Activated T-cell treated with anti-CD3 and anti-CD28 coated beads, Interleukin-2, amount 50 U/mL, for 1 hour (primary cell): ENCODE data around the gene RPH3AL.

ENCODE experiments used
- DNase-seq: peaks from one replicate; pipeline ENCODE4 v3.0.0-alpha.2; 2020

The RPH3AL gene

DNA sequence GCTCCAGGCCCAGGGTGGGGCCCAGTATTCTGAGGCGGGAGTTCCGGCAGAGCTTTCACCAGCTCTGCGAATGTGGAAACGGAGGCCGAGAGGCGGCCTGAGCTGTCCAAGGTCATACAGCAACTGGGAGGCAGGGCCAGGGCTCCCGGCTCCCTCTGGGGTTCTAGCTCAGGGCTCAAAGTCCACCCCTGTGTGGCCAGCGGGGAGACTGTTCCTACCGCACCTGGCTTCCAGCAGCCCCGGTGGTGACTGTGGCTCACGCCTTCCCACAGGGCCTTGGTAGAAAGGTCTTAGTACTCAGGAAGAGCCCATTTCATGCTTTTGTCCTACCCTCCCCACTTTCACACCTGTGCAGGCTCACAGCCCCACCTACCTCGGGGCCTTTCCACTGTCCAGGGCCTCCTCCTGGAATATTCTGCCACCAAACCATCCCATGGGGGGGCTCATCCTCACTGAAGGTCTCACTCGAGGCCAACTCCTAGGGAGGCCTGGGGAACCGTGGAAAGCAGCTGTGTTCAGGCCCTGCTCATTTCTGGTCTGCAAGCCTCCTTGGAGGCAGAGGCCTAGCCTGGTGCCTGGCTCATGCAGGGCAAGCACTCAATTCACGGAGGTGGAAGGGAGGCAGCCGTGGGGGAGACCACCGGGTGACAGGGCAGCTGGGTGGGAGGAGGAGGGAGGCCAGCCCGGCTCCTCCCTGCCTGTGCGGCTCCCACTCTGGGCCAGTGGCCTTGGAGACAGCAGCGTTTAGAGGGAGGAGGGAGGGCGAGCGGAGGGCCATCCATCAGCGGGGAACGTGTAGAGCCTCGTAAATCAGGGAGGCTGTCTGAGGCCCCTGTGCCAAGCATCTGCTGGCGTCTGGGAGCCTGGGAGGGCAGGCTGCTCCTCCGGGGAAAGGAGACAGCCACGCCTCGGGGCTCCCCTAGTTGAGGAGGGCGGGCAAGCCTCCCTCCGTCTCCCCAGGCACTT, 158.5 kb downstream of the RPH3AL start:
- no peak for DNase-seq

DNA sequence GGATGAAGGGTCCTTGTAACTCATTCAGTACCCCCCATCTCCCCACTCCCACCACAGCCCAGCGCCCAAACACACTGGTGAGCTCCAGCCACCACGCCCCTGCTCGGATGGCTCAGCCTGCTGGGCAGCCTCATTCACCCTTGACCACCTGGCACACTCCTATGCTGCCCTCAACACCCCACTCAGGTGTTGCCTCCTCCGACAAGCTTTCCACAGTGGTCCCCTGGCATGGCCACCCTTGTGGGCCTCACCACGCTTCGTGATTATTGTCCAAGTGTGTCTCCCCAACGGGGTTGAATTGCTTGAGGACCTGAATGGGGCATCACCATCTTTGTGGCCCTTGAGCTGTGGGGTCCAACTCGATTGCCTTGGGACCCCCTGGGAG, 159.2 kb downstream of the RPH3AL start:
- DNase-seq, result no peak

DNA sequence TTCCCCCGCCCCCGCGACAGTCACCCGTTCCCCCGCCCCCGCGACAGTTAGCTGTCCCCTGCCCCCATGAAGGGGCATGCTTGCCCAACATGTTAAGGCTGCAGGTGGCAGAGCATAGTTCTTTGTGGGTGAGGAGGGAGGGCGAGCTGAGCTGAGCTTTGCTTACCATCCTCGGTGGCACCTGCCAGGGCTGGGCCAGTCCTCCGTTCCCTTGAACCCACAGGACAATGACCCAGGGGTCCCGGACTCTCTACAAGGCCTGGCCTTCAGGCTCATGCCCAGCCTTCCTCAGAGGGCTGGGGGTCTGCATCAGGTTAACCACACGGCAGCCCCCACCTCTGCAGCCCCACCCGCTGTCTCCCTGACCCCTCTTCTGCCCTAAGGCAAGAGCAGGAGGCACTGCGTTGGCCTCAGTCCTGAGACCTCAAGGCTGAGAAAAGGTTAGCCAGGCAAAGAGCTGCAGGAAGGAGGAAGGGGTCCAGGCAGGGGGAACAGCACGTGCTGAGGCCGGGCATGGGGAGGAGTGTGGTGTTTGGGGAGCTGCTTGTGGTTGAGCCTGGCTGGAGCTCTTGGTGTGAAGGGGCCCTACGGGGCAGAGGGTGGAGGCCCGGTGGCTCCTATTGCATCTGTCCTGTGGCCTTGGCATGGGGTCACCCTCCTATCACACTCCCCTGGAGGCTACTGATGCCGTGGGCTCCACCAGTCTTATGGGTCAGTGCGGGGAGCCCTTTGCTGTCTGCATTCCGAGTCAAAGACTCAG, 159.8 kb downstream of the RPH3AL start:
- DNase-seq, result no peak

DNA sequence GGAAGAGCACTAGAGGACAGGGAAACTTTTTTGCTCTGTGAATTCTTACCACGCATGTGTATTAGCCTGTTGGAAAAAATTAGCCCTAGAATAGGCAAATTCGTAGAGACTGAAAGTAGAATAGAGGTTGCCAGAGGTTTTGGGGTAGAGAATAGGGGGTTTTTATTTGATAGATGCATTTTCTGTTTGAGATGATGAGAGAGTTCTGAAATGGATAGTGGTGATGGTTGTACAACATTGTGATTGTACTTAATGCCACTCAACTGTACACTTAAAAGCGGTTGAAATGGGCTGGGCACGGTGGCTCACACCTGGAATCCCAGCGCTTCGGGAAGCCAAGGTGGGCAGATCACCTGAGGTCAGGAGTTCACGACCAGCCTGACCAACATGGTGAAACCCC, 163.2 kb downstream of the RPH3AL start:
- DNase-seq, result no peak

DNA sequence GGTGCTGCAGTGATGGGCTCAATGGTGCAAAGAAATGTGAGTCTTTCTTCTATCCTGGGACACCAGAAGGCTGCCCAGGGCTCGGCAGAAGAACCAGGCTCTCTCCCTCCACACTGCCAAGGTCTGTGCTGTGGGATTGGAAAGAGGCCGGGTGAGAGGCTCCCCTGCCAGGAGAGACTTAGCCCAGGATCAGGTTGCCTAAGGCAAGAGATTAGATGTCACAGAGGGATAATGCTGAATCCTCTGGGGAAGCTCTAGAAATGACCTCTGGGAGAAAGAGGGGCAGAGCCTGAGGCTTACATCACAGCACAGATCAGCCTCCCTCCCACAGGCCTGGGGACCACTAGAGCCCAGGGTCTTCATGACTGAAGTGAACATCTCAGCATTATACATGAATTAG, 165.5 kb downstream of the RPH3AL start:
- no peak for DNase-seq

DNA sequence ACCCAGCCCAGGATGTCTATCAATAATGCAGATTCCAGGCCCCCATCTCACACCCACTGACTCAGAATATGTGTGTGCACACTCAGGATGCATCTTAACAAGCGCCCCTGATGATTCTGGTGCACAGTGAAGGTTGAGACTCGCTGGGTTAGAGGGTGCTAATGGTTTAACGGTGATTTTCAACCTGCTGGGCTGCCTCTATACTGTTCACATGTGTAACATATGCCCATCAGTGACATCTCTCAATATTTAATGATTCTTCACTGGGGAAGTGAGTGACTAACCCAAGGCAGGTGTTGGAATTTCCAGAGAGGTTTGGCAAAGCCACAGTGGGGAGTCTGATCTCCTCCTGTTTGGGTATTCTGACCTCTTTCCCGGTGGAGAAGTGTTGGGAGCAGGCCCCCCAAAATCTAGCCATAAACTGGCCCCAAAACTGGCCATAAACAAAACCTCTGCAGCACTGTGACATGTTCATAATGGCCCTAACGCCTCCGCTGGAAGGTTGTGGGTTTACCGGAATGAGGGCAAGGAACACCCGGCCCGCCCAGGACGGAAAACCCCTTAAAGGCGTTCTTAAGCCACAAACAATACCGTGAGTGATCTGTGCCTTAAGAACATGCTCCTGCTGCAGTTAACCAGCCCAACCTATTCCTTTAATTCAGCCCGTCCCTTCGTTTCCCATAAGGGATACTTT, 167.0 kb downstream of the RPH3AL start:
- no peak for DNase-seq

DNA sequence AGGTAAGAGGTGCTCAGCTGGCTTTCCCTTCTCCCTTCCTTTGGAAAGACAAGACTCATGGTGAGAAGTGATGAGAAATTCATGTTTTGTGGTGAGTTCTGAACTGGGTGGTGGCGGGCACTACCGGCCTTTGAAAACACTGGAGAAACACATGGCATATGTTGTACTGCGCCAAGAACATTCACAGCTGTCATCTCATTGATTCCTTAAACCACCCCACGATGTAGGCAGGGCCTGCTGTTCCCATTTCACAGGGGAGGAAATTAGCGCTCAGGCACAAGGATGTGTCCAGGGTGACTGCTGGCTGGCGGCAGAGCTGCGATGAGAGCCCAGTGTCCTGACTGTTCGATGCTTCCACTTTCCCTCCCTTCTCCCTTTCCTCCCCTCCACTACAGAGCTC, 169.6 kb downstream of the RPH3AL start:
- no peak for DNase-seq

DNA sequence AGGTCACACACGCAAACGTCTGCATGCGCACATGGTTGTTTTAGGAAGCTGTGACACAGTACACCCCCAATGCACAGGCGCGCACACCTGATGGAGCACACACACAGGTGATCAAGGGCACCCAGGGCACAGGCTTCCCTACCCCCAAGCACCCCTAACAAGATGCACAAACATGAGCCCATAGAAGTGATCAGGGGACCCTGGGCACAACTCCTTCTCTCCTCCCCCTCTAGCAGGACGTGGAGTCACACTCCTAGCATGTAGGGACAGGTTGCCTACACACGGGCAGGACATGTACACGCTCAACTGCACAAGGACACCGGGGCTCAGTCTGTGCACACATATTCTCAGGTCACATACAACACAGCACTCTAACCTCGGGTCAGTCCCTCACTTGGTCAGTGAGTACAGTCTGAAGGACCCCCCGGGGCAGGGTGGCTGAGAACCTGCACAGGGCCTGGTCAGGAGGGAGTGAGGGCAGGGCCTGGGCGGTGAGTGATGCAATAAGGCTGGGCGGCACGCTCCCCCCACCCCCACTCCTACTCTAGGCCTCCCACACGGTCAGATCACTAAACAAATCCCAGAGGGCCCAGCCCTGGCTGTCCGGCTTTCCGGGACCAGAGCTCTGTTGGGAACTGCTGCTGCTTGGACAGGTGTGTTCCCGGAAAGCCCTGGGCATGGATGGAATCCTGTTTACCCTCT, 170.4 kb downstream of the RPH3AL start:
- DNase-seq, result no peak

DNA sequence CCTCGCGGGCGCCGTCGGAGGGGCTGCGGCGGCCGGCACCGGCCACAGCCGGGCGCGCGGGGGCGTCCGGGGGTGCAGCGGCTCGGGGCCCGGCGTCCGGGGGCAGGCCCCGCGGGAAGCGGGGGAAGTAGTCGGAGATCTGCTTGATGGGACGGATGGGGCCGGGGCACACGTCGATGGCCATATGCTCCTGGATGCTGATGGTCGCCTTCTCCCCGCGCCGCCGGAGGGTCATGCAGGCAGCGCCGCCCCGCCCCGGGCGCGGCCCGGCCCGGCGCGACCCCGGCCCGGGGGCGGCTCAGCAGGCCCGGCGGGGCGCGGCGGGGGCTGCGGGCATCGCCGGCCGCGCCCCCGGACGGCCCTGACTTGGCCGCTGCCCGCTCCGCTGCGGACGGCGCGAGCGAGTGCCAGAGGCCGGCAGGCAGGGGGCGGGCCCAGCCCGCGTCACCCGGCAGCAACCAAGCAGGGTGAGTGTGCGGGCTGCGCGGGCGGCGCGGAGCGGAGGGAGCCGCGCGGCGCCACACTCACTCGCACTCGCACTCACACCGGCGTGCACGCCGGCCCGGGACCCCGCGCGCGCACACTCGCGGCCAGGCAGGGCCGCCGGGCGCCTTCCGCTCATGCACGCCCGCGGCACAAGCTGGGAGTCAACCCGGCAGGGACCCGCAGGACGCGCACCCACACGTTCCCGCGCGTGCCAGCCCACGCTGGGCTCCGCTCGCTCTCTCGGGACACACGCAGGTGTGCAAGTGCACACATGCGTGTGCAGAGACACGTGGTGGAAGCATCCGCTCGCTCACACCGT, 171.2 kb downstream of the RPH3AL start, which contains the start of gene DOC2B:
Gene DOC2B, minus strand, starts transcription at position 406 of the 805 bp plus-strand sequence. Its CDS starts 171 bp downstream, at position 235.
- no peak for DNase-seq

DNA sequence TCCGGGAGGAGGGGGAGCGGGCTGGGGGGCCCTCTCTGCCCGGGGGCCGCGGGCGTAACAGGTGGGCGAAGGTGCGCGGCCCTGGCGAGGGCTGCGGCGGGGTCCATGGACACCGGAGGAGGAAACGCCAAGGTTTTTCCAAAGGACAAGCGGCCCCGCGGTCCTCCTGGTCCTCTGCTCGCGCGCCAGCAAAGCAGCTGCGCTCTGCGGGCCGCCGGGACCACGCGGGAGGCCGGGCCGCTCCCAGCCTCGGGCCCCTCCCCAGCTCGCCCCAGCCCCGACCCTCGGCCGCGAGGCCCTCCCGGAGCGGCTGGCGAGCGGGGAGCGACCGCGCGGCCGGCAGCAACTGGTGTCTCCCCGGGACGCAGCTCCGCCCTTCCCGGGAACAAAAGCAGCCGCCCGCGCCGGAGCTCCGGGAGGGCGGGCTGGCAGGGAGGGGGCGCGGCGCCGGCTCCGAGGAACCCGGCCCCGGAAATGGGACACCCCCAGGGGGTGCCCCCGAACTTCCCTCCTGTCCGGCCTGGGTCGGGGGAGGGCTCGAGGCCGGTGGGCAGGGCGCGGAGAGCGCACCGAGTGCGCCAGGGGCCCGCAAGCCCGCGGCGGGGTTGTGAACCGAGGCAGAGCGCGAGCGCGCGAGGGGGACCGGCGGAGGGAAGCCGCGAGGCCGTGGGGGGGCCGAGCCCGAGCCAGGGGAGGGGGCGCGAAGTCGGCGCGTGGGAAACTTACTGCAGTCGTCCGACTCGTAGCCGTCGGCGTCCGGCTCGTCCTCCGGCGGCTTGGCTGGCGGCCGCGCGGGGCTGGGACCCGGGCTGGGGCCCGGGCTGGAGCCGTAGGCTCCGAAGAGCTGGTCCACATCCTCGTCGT, 172.0 kb downstream of the RPH3AL start:
- no peak for DNase-seq

DNA sequence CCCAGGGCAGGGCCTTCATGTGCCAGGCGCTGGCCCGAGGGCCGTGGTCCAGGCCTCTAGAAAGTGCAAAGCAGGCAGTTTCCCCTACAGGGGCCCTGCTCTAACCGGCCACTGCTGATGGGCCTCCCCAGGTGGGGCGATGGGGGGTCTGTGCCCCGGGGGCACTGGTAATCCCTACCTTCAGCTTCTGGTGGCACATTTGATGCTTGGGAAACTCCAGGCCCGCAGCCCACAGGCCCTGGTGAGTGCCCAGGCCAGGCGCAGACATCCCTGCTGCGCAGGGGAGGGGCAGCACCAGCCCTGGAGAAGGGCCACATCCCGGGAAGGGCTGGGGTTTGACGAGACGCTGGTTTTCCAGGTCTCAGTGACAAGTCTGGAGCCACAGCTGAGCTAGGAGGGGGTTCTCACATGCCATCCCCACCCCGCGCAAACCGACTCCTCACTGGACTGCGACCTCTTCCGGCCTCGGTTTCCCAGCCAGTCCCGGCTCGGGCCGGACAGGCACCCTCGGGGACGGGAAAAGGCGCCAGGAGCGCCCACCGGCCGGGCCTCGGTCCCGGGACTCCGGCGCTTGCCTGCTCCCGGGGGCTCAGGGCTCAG, 172.7 kb downstream of the RPH3AL start:
- no peak for DNase-seq

DNA sequence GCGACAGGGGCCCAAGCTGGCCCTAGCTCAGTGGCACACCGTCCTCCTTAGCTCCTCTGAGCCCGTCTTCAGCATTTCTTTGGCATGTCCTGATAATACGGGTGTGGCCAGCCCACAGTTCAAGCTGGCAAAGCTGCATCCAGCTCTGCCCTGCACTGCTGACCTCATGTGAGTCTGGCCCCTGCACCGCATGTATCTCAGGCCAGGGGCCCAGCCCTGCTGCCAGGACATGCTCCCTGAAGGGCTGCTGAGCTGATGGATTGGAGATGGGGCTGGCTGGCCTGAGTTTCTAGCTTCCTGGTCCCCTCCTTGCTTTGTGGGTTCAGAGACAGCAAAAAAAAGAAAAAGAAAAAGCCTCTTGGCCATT, 173.6 kb downstream of the RPH3AL start:
- no peak for DNase-seq

DNA sequence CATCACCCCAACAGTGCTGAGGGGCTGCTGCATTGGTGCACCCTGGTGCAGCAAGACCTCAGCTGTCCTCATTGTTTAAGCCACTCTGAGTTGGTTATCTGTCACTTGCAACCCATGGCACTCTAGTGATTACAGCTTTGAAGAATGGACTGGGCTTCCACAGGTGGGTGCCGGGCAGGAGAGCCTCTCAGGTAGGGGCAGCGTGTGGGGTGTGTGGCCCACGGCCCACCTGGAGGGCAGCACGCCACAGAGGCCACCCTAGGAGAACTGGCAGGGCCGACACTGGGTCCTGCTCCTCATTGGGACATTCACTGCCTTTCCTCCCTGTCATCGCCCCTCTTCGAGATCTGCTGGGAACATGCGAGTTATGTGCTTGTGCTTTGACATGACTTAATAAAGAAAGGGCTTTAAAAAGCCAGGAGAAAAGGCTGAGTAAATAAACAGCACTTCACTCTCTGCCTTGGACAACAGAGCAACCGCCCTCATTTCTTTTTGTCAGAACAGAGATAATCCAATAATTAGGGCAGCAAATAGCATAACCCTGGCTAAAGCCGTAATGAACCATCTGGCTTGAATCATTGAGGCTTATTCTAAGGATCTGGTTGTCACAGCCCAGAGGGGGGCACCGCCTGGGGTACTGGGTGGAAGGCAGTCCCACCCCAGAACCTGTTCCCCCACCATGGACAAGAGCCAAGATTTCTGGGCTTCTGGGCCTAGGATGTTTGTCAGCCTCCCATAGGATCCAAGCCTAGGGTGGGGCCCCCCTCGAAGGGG, 174.1 kb downstream of the RPH3AL start:
- DNase-seq, result no peak

DNA sequence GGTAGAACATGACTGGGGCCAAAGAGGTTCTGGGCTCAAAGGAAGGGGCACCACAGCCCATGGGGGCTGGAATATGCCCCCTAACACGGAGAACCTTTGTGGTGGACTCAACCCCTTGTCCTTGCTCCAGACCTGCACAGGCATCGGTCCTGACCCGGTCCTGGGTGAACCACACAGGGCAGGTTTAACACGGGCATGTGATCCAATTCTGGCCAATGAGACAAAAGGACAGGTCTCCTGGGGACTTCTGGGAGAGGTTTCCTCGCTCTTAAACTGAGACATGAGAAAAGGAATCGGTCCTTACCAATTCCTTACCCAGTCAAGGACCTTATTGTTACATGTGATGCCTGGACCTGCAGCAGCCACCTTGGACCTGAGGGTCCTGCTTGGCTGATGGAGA, 174.8 kb downstream of the RPH3AL start:
- no peak for DNase-seq

DNA sequence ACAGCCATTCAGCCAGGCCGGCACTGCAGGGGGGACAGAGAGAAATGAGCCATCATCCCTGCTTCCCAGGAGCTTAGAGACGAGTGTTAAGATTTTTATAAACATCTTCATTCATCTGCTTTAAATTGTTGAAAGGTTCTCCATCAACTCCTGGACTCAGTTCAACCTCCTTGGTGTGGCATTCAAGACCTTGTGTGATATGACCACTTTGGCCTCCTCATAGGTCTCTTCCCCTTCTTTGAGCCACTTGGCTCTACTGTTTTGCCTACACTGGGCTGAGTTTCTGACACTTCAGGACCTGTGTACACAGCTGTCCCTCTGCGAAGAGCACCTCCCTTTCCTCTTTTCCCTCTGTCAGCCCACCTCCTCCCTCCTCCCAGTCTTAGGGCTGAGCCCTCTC, 175.5 kb downstream of the RPH3AL start:
- DNase-seq, result no peak

DNA sequence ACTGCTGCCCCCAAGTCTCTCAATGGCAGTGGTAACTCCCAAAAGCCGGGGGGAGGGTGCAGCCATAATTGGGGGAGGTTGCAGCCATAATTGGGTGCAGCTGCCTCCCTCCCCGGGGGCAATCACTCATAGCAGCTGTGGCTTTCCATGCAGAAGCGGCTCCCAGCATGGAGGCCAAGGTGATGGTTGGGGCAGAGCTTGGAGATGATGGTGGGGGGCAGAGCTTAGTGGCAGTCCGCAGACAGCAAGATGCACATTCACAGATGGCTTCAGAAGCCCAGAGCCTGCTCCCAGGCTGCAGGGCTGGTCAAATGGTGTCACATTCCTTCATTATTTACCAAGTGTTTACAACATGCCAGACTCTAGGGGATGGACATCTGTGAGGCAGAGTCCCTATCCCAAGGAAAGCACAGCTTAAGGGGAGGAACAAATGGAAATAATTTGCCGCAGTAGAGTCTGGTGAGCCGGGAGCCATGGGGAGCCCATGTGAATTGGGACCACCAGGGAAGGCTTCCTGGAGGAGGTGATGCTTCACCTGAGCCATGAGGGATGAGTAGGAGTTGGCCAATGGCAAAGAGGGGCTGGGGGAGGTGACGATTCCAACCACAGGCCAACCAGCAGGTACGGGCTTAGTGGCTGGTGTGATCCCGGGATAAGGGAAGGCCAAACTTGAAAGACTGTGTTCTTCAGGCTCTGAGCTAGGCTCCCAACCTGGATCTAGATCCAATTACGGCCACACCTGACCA, 179.3 kb downstream of the RPH3AL start:
- no peak for DNase-seq

DNA sequence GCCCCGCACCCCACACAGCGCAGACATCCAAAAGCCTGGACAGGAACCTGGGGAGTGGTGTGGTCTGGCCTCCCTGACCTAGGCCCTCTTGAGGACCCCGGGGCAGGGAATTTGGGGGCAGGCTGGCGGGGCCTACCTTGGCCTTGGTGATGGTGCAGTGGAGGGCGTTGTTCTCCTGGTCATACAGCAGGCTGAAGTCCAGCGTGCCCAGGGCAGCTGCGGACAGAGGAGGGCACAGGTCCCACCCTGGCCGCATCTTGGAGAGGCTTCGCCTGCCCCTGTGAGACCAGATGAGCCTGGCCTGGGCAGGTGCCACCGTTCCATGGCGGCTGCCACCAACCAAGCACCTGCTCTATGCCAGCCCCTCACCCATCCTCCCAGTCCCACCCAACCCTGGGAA, 180.2 kb downstream of the RPH3AL start:
- no peak for DNase-seq

DNA sequence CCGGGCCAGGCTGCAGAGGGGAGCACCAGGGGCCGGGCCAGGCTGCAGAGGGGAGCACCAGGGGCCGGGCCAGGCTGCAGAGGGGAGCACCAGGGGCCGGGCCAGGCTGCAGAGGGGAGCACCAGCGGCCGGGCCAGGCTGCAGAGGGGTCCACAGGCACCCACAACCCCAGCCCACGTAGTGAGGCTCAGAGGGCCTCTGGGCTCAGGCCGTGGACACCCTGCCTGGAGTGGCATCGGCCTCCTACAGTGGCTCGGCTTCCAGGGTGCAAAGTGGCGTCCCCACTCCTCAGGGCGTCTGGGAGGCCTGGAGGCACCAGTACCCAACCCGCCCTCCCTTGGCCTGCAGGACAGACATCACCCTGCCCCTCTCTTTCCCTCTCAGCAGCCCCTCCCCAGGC, 180.7 kb downstream of the RPH3AL start:
- DNase-seq, result no peak

DNA sequence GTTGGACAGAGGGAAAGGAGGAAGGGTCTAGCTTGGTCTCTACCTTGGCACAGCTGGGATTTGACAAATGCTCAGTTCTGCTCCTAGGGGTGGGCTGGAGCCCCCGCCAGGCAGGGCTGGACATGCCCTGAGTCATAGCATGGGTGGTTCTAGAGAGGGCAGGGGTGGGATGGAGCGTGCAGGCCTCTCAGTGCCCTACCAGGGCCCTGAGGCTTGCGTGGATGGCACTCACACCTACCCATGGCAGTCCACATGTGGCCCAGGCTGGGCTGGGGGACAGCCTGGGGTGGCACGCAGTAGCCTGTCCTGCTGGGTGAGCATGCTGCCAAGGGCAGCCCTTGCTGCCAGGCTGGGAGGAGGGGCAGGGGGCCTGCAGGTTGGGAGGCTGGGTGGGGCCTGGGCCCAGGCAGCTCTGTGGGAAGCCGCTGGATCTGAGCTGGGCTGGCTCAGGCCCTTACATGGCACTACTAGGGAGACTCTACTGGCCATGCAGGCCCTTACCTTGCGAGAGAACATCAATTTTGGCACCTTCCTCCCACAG, 182.4 kb downstream of the RPH3AL start:
- DNase-seq, result no peak
